Parathyroid adenoma (tissue), 2 donors: ENCODE data around the gene KCNE4.

Source experiments
- H2AFZ ChIP-seq: fragments of 300-600 bp; sonication (generic); one replicate; pipeline ENCODE4 v1.7.0; 2017; ENCODE audit warnings: antibody characterized with exemption, mild to moderate bottlenecking
- H3K27ac ChIP-seq: fragments of 300-600 bp; sonication (generic); one replicate; pipeline ENCODE4 v1.7.0; 2017
- H3K27me3 ChIP-seq: fragments of 300-600 bp; sonication (generic); one replicate; pipeline ENCODE4 v1.7.0; 2017; ENCODE audit warnings: low read length; ENCODE audit not compliant: control insufficient read depth, insufficient read depth
- H3K36me3 ChIP-seq: fragments of 300-600 bp; sonication (generic); one replicate; pipeline ENCODE4 v1.7.0; 2017; ENCODE audit warnings: low read length; ENCODE audit not compliant: control insufficient read depth, insufficient read depth
- H3K4me1 ChIP-seq: fragments of 300-600 bp; sonication (generic); one replicate; pipeline ENCODE4 v1.7.0; 2017; ENCODE audit warnings: control low read depth
- H3K4me2 ChIP-seq: fragments of 300-600 bp; sonication (generic); one replicate; pipeline ENCODE4 v1.7.0; 2017; ENCODE audit warnings: low read length
- H3K4me3 ChIP-seq: fragments of 300-600 bp; sonication (generic); one replicate; pipeline ENCODE4 v1.7.0; 2017; ENCODE audit warnings: low read depth, low read length
- H3K79me2 ChIP-seq: fragments of 300-600 bp; sonication (generic); one replicate; pipeline ENCODE4 v1.7.0; 2017; ENCODE audit warnings: control low read depth
- H3K9ac ChIP-seq: fragments of 300-600 bp; sonication (generic); one replicate; pipeline ENCODE4 v1.7.0; 2017; ENCODE audit warnings: mild to moderate bottlenecking
- H3K9me3 ChIP-seq: fragments of 300-600 bp; sonication (generic); one replicate; pipeline ENCODE4 v1.7.0; 2017; ENCODE audit warnings: low read length; ENCODE audit not compliant: control insufficient read depth
- TF ChIP-seq, protein P1 (sequence below): fragments of 300-600 bp; sonication (generic); IDR thresholded peaks from one replicate; pipeline ENCODE4 v1.7.0; 2017; ENCODE audit warnings: antibody characterized with exemption, mild to moderate bottlenecking
- donor health status: primary hyperparathyroidism.

The KCNE4 gene

DNA sequence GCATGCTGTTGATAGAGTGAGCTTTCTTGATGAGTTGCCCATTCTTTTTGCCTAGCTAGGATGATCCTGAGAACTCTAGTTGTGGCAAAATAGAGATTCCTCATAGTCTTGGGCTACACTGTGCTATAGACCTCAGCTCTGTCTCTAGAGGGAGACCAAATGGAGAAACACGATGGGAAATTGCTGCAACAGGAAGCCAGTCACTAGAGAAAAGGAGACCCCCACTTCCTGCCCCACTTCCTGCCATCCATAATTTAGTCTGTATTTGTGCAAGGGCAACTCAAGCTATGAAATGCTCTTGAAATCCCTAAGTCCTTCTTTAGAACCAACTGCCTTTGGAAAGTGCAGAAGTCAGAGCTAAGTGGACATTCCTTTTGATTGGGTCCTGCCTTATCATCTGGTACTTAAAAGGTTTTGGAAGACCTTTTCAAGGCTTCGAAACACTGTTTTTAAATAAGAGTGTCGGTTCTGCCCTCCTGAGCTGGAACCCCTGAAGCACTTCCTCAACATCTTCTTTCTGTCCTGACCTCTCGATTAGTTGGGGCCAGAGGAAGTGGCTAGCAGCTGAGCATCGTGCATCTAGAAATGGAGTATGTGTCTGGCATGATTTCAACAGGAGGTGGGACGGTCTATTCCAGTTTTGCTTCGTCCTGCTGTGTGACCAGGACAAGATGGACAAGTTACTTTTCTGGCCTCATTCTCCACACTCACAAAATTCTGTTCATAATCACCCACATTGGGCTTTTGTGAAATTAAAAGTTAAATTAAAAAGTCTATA is 8.6 kb upstream of the KCNE4 start:
- no peak overlapping the region for H3K27ac ChIP-seq
- no peaks in the 10 kb centered on the region for H3K36me3 ChIP-seq
- H3K9ac ChIP-seq: no peak overlapping the region
- H3K9me3 ChIP-seq: no peaks in the 10 kb centered on the region
- H3K4me1 ChIP-seq: no peaks in the 10 kb centered on the region
- H2AFZ ChIP-seq: no peak overlapping the region
- TF ChIP-seq, protein P1, sequence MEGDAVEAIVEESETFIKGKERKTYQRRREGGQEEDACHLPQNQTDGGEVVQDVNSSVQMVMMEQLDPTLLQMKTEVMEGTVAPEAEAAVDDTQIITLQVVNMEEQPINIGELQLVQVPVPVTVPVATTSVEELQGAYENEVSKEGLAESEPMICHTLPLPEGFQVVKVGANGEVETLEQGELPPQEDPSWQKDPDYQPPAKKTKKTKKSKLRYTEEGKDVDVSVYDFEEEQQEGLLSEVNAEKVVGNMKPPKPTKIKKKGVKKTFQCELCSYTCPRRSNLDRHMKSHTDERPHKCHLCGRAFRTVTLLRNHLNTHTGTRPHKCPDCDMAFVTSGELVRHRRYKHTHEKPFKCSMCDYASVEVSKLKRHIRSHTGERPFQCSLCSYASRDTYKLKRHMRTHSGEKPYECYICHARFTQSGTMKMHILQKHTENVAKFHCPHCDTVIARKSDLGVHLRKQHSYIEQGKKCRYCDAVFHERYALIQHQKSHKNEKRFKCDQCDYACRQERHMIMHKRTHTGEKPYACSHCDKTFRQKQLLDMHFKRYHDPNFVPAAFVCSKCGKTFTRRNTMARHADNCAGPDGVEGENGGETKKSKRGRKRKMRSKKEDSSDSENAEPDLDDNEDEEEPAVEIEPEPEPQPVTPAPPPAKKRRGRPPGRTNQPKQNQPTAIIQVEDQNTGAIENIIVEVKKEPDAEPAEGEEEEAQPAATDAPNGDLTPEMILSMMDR: no peak
- H3K27me3 ChIP-seq: no peaks in the 10 kb centered on the region
- no peak overlapping the region for H3K4me2 ChIP-seq
- H3K4me3 ChIP-seq: no peak overlapping the region
- H3K79me2 ChIP-seq: no peaks in the 10 kb centered on the region

DNA sequence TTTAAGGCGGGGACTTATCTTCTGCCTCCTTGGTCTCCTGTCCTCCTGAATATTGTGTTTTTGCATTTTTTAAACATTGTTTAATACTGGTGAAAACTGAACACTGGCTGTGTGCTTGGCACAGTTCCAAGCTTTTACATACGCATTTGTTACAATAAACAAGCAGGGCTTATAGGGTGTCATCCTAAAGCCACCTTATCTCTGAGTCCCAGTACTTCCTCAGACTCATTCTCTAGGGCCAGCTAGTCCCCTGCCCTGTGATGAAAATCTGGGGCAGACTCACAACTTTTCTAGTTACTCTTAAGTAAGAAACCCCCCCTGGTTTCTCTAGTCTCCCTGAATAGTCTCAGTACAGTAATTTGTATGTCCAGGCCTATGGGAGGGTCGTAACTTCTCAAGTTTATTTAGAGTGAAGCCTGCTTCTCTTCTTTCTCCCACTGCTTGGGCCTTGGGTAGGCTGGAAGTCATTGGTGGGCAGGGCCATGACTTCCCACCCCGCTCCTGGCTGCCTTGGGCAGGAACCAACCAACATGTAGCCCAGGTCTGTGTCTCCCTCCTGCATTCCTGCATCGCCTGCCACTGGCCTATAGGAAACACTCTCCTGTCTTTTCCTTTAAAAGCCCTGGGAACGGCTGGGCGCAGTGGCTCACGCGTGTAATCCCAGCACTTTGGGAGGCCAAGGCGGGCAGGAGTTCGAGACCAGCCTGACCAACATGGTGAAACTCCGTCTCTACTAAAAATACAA is 7.7 kb upstream of the KCNE4 start:
- Histone ChIP-seq H2AFZ (no peak overlapping the region), H3K36me3 (no peaks in the 10 kb centered on the region), H3K4me2 (no peak overlapping the region), H3K9me3 (no peaks in the 10 kb centered on the region), H3K27ac (no peak overlapping the region), H3K4me3 (no peak overlapping the region), H3K79me2 (no peaks in the 10 kb centered on the region), H3K9ac (no peak overlapping the region), H3K27me3 (no peaks in the 10 kb centered on the region), H3K4me1 (no peaks in the 10 kb centered on the region)
- TF ChIP-seq, protein P1: no peak

DNA sequence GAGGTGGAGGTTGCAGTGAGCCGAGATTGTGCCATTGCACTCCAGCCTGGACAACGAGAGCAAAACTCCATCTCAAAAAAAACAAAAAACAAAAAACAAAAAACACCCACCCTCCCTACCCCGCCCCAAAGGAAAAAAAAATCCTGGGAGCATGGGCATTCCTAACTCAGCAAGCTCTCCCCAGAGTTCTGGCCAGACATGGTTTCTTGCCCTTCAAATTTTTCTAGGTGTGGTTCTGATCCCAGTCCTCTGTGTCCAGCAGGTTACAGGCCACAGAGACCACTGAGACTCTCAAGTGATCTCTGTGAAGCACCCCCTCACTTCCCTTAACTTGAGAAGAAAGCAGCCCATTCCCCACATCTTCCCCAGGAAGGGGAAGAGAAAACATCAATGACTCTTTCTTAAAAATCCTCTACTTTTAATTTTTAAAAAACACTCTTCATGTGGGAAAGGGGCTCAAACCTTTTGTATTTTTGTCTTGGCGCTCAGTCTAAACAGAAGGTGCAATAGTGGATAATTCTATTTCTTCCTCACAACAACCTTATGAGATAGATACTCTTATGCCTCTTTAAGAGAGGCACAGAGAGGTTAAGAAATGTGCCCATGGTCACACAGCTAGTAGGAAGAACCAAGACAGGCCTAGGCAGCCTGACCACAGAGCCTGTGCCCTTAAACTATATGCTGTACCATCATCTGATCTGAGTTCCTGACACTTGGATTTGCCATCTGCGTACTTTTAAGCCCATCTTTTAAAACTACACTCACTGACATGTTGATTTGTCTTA is 6.9 kb upstream of the KCNE4 start:
- no peak overlapping the region for H2AFZ ChIP-seq
- TF ChIP-seq, protein P1: no peak
- no peak overlapping the region for H3K4me3 ChIP-seq
- no peaks in the 10 kb centered on the region for H3K9me3 ChIP-seq
- no peaks in the 10 kb centered on the region for H3K27me3 ChIP-seq
- no peaks in the 10 kb centered on the region for H3K79me2 ChIP-seq
- H3K9ac ChIP-seq: no peak overlapping the region
- H3K27ac ChIP-seq: no peak overlapping the region
- H3K36me3 ChIP-seq: no peaks in the 10 kb centered on the region
- no peaks in the 10 kb centered on the region for H3K4me1 ChIP-seq
- no peak overlapping the region for H3K4me2 ChIP-seq

- Histone ChIP-seq H3K9me3 (no peaks in the 10 kb centered on the region), H3K27me3 (no peaks in the 10 kb centered on the region), H3K4me1 (no peaks in the 10 kb centered on the region), H3K9ac (no peak overlapping the region), H3K4me3 (no peak overlapping the region), H3K4me2 (no peak overlapping the region), H2AFZ (no peak overlapping the region), H3K27ac (no peak overlapping the region), H3K79me2 (no peaks in the 10 kb centered on the region), H3K36me3 (no peaks in the 10 kb centered on the region)
- TF ChIP-seq, protein P1: no peak
Observed at GRCh38 chr2:223046470-223047040, 5.4 kb upstream of the KCNE4 start.
